ENCODE data around the gene MIA. TPM values are rescaled to one million over a fixed set of nuclear protein-coding genes. Genes with fewer than 3 reads are reported as not detected.

MIA gene
- not detected in 5 replicates for total RNA-seq (2022; extraction: Qiagen RNA extraction; ENCODE audit: low read depth)

GRCh38 chr19:40774916-40775631, at the start of gene MIA:
TSS of gene MIA (plus strand) at chr19:40775521. CDS start at chr19:40775543, 22 bp downstream.

GRCh38 chr19:40750058-40750873, 25.1 kb upstream of the MIA start, which contains the start of gene ACTMAP:
TSS of gene ACTMAP (minus strand) at chr19:40750477. CDS start at chr19:40749803, 674 bp downstream.

GRCh38 chr19:40750874-40751537, 24.3 kb upstream of the MIA start, which contains the start of gene SNRPA:
TSS of gene SNRPA (plus strand) at chr19:40751203. CDS start at chr19:40751409, 206 bp downstream.

GRCh38 chr19:40777937-40778705, 2.8 kb downstream of the MIA start, which contains the start of gene RAB4B:
TSS of gene RAB4B (plus strand) at chr19:40778247. CDS start at chr19:40778376, 129 bp downstream.

GRCh38 chr19:40798683-40799557, 23.6 kb downstream of the MIA start, which contains the start of gene EGLN2:
TSS of gene EGLN2 (plus strand) at chr19:40799191. CDS start at chr19:40800573, 1,382 bp downstream.

Other genes with a start within 250 kb of the MIA start
- 81.7 to 154 TPM (median 141 TPM) in 5 replicates for gene SHKBP1, start 198.6 kb upstream of the MIA start, total RNA-seq (2022; extraction: Qiagen RNA extraction; ENCODE audit: low read depth)
- gene LTBP4, start 174.2 kb upstream of the MIA start, total RNA-seq (2022; extraction: Qiagen RNA extraction; ENCODE audit: low read depth) = 31.7 to 70.4 TPM (median 60.7 TPM) in 5 replicates
- 42.3 to 77.6 TPM (median 74.4 TPM) in 5 replicates for gene NUMBL, start 84.9 kb upstream of the MIA start, total RNA-seq (2022; extraction: Qiagen RNA extraction; ENCODE audit: low read depth)
- gene COQ8B, start 58.6 kb upstream of the MIA start, total RNA-seq (2022; extraction: Qiagen RNA extraction; ENCODE audit: low read depth) = 53.2 to 88.6 TPM (median 87.2 TPM) in 5 replicates
- gene ITPKC, start 58.4 kb upstream of the MIA start, total RNA-seq (2022; extraction: Qiagen RNA extraction; ENCODE audit: low read depth) = 18.3 to 29.6 TPM (median 27.3 TPM) in 5 replicates
- 13.2 to 20.0 TPM (median 18.7 TPM) in 5 replicates for gene ACTMAP, start 25.0 kb upstream of the MIA start, total RNA-seq (2022; extraction: Qiagen RNA extraction; ENCODE audit: low read depth)
- gene SNRPA, start 24.3 kb upstream of the MIA start, total RNA-seq (2022; extraction: Qiagen RNA extraction; ENCODE audit: low read depth) = 153 to 193 TPM (median 158 TPM) in 5 replicates
- gene RAB4B, start 2.7 kb downstream of the MIA start, total RNA-seq (2022; extraction: Qiagen RNA extraction; ENCODE audit: low read depth) = 11.4 to 20.7 TPM (median 18.1 TPM) in 5 replicates
- 59.6 to 101 TPM (median 96.2 TPM) in 5 replicates for gene EGLN2, start 23.7 kb downstream of the MIA start, total RNA-seq (2022; extraction: Qiagen RNA extraction; ENCODE audit: low read depth)
- gene CYP2A6, start 74.9 kb downstream of the MIA start, total RNA-seq (2022; extraction: Qiagen RNA extraction; ENCODE audit: low read depth) = not detected in 5 replicates
- not detected in 5 replicates for gene CYP2A7, start 106.7 kb downstream of the MIA start, total RNA-seq (2022; extraction: Qiagen RNA extraction; ENCODE audit: low read depth)
- gene CYP2B6, start 215.8 kb downstream of the MIA start, total RNA-seq (2022; extraction: Qiagen RNA extraction; ENCODE audit: low read depth) = not detected in 5 replicates

Data from A549 treated with ZK216348 at 1 μM for 4 hours (cell line).